PC-3 (cell line): ENCODE data around the gene CLASP2.

Experiments used
- CTCF ChIP-seq: fragments of 300-600 bp; sonication (generic); conservative IDR thresholded peaks from 2 replicates; pipeline ENCODE4 v1.5.1; 2017; ENCODE audit warnings: antibody characterized with exemption, low read depth, mild to moderate bottlenecking, low read length
- EZH2 ChIP-seq: fragments of 300-600 bp; sonication (generic); IDR thresholded peaks from one replicate; pipeline ENCODE4 v1.6.1; 2017; ENCODE audit warnings: antibody characterized with exemption, mild to moderate bottlenecking, low read length; ENCODE audit not compliant: unreplicated experiment
- EZH2phosphoT487 ChIP-seq: fragments of 300-600 bp; sonication (generic); IDR thresholded peaks from 2 replicates; pipeline ENCODE4 v1.6.1; 2018; ENCODE audit warnings: mild to moderate bottlenecking, antibody characterized with exemption, low read length, borderline replicate concordance

- no peak for TF ChIP-seq CTCF
- TF ChIP-seq EZH2 = no peak
- TF ChIP-seq EZH2phosphoT487 = no peak
These were observed 138.9 kb downstream of the CLASP2 start for GRCh38 chr3:33579178-33579510.
